T-helper 17 cell (primary cell): Measurements from ENCODE around the gene CRELD2. TPM values are rescaled to one million over a fixed set of nuclear protein-coding genes. Genes with fewer than 3 reads are reported as not detected.
A peak's percentile ranks its signal among the peaks of the same experiment; 100 is the strongest.

Source experiments
- ATAC-seq: fragments of 150-1000 bp; cut with Tn5 transposase; 2 replicates; pipeline ENCODE4 v1.10.0; 2021; ENCODE audit warnings: mild to moderate bottlenecking, moderate library complexity
- DNase-seq, 3 donors: peaks; one replicate each; pipeline versions ENCODE4 v3.0.0 to v3.0.0-alpha.2; 2020 to 2021
- H3K9me3 ChIP-seq: one replicate; pipeline ENCODE4 v1.7.0; 2013; ENCODE audit warnings: low read length, mild to moderate bottlenecking; ENCODE audit not compliant: control insufficient read depth, poor library complexity, severe bottlenecking
- H3K27ac Mint-ChIP-seq: one replicate; pipeline ENCODE4 v1.8.0; 2022; ENCODE audit warnings: mild to moderate bottlenecking, moderate library complexity, mixed read lengths
- H3K27me3 Mint-ChIP-seq: one replicate; pipeline ENCODE4 v1.8.0; 2022; ENCODE audit warnings: mixed read lengths
- H3K36me3 Mint-ChIP-seq: one replicate; pipeline ENCODE4 v1.8.0; 2022; ENCODE audit warnings: low read depth, mixed read lengths
- H3K4me1 Mint-ChIP-seq: one replicate; pipeline ENCODE4 v1.8.0; 2022; ENCODE audit warnings: mild to moderate bottlenecking, mixed read lengths
- H3K4me3 Mint-ChIP-seq: one replicate; pipeline ENCODE4 v1.8.0; 2022; ENCODE audit warnings: mild to moderate bottlenecking, moderate library complexity, mixed read lengths
- total RNA-seq, 4 donors: library from RNA in 2 of 4; stranded (reverse) in 2 of 4; gene quantifications; one replicate each; pipeline ENCODE4 v1.2.3 and lab custom pipeline; 2022 to 2026

CRELD2 gene
- total RNA-seq, 2 donors from 2014 or later = 28.1 to 36.7 TPM

DNA sequence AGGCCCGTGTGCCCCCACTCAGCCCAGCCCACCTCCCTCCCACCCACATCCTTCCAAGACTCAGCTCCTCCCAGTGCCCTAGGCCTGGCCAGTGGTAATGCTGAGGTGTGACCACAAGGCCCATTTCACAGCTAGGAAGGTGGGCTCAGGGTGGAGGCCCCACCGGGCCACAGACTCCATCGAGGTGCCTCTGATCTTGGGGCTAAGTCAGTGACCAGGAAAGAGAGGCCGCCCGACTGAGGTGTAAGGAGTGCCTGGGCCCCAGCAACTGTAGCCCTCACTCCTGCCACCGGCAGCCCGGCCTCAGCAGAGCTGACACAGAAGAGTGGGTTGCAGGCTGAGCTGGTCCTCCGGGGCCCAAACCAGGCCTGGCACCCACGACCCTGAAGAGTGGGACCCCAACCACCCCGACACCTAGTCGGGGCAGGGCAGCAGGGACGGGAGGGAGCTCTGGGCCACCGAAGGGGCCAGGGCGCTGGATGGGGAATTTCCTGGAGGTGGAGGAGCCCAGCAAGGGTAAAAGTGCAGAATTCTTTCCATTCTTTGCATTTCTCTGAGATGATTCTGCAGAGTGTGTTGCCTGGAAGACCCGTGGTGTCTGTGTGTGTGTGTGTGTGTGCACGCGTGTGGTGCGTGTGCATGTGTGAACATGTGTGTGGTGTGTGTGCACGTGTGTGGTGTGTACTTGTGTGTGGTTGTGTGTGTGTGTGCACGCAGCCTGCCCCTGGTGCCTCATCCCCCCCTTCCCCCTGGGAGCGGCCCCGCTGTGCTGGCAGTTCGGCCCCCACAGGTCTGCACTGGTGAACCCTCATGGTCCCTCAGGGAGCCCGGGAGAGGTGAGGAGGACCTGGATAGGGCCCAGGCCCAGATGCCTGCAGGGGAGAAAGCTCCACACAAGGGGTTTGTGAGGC lies 33.8 kb downstream of the CRELD2 start:
- DNase-seq = no peak
- Mint-ChIP-seq H3K27ac (no peak overlapping the region), H3K27me3 (no peaks in the 10 kb centered on the region), H3K4me3 (no peak overlapping the region), H3K36me3 (no peaks in the 10 kb centered on the region), H3K4me1 (no peaks in the 10 kb centered on the region)
- no peaks in the 10 kb centered on the region for H3K9me3 ChIP-seq
- ATAC-seq = no peak

DNA sequence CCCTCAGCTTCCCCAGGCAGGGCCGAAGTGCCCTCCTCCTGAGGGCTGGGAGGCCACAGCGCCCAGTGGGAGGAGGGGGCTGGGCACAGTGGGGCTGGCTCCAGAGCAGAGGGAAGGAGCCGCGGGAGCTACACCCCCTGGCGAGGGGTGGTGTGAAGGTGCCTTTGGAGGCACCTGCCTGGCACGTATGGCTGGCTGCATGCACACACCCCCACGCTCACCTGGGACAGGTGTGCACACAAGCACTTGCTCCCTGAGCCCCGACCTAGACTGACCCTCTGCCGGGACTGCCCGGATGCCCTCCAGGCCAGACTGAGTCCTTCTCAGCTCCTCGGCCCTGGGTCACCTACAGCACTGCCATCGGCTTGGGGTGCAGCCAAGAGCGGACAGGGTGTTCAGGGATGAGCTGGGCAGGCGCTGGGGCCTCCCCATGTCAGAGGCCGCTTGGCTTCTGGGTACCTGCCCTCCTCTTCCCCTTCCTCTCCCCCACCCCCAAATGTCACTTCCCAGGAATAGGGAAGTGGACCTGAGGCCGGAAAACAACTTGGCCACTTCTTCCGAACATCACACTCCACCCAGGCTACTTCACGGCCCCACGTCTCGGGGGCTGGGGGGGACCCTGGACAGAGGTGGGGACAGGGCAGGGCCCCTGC lies 34.7 kb downstream of the CRELD2 start:
- H3K27ac Mint-ChIP-seq = no peak overlapping the region
- no peaks in the 10 kb centered on the region for H3K36me3 Mint-ChIP-seq
- H3K4me3 Mint-ChIP-seq = no peak overlapping the region
- no peaks in the 10 kb centered on the region for H3K9me3 ChIP-seq
- no peak for DNase-seq
- H3K4me1 Mint-ChIP-seq = no peaks in the 10 kb centered on the region
- no peaks in the 10 kb centered on the region for H3K27me3 Mint-ChIP-seq
- no peak for ATAC-seq

DNA sequence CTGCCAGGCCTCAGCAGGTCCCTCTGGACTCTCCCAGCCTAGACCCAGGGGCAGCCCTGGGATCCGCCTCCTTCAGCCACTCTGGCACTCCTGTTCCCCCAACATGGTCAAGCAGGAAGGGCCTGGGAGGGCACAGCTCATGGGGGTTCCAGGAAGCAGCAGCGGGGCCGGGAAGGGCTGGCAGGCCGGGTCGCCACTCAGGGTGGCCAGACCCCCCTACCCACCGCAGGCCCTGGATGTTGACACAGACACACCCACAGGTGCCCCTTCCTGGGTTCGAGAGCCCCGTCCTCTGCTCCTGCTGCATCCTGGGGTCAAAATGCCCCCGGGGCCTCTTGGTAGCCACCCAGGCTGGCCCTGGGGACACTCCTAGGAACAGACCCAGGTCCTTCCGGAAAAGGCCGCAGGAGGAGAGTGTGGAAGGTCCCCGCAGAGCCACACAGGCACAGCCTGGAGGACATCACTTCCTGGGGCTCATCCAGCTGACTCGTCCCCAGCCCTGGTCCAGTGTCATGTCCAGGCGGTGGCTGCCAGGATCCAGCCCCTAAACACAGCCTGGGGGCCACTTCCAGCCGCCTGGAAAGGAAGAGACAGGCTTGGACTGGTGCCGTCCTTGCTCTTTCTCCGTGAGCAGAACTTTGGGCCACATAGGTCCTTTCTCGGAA lies 35.4 kb downstream of the CRELD2 start:
- Mint-ChIP-seq H3K4me3 (no peak overlapping the region), H3K36me3 (no peaks in the 10 kb centered on the region), H3K27me3 (no peaks in the 10 kb centered on the region), H3K4me1 (peaks cover under 1% of the 10 kb centered on the region), H3K27ac (no peak overlapping the region)
- H3K9me3 ChIP-seq = no peaks in the 10 kb centered on the region
- ATAC-seq (no peak), DNase-seq (no peak)

DNA sequence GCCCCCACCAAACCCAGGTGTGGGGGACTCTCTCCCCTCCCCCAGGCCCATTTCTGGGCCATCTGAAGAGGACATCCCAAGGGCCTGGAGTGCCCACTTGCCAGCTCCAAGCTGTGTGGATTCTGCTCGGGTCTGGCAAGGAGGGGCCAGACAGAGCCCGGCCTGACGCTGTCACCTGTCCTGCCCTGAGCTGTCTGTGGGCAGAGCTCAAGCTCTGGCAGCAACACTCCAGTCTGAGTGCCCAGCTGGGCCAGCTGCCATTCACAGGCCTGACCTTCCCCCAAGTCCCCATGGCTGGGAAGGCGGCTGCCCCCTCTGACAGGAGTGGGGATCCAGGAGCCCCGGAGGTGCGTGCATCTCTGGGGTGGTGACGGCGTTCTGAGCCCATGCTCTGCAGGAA lies 35.9 kb downstream of the CRELD2 start:
- Mint-ChIP-seq H3K4me3 (no peak overlapping the region), H3K4me1 (peaks cover 5% of the 10 kb centered on the region), H3K27me3 (no peaks in the 10 kb centered on the region), H3K27ac (no peak overlapping the region), H3K36me3 (no peaks in the 10 kb centered on the region)
- no peaks in the 10 kb centered on the region for H3K9me3 ChIP-seq
- DNase-seq (no peak), ATAC-seq (no peak)

DNA sequence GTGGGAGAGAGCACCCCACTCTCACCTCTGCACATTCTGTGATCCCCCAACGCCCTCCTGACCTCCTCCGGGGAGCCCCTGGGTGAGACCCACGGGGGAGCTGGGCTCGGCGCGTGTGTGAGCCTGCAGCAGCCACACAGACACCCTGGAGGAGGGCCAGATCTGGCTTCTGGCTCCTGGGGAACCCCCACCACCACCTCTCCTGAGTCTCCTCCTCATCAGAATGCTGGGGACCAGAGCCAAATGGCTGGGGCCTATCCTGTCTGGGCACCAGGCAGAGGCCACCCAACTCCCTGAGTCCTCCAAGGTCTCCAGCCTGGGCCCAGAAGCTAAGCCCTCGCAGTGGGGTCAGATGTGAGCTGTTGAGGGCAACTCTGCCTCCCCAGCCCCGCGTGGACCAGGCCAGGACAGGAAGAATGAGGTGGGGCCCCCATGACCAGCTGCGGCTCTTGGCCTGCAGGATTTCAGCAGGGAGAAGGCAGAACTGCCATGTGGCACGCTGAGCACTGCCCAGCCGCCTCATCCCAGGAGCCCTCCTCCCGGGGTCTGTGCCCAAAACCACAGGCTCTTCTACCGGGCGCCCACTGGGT lies 36.7 kb downstream of the CRELD2 start:
- H3K4me3 Mint-ChIP-seq = no peak overlapping the region
- ATAC-seq = no peak
- no peaks in the 10 kb centered on the region for H3K9me3 ChIP-seq
- H3K27me3 Mint-ChIP-seq = no peaks in the 10 kb centered on the region
- H3K27ac Mint-ChIP-seq = no peak overlapping the region
- H3K4me1 Mint-ChIP-seq = peaks cover 8% of the 10 kb centered on the region
- no peak for DNase-seq
- no peaks in the 10 kb centered on the region for H3K36me3 Mint-ChIP-seq

DNA sequence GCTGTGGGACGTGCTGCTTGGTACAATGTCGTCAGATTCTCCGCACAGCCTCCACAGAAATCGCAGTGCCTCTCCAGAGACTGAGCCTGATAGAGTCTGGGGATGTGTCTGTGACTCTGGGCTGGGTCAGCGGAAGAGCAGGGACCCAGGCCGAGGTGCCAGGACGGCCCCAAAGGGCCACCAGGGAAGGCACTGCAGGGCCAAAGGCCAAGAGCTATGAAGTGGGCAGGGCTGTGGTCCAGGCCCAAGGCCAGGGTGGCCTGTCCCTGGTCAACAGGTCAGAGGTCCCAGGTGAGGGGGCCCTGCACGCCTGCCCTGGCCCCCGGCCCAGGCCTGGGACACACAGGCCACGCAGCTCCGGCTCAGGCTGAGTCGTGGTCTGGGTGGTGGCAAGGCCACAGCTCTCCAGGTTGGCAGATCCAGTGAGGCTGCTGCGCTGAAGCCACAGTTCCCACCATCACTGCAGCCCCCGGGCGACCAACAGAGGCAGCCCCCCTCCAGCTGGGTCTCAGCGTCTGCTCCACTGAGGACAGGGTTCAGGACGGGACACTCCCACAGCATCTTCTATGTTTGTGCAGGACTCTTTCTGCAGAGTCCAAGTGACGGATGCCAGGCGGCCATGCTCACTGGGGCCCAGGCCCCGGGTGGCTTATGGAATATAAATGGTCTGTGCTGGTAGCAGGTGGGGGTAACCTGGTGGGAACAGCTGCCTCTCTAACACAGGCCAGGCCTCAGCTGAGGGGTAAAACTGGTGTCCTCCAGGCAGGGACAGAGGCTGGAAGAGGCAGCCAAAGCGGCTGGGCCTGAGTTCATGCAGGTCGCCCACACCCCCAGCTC lies 37.4 kb downstream of the CRELD2 start:
- H3K9me3 ChIP-seq = no peaks in the 10 kb centered on the region
- DNase-seq (no peak), ATAC-seq (no peak)
- Mint-ChIP-seq H3K27me3 (no peaks in the 10 kb centered on the region), H3K27ac (no peak overlapping the region), H3K36me3 (no peaks in the 10 kb centered on the region), H3K4me3 (no peak overlapping the region), H3K4me1 (peaks cover 8% of the 10 kb centered on the region)

DNA sequence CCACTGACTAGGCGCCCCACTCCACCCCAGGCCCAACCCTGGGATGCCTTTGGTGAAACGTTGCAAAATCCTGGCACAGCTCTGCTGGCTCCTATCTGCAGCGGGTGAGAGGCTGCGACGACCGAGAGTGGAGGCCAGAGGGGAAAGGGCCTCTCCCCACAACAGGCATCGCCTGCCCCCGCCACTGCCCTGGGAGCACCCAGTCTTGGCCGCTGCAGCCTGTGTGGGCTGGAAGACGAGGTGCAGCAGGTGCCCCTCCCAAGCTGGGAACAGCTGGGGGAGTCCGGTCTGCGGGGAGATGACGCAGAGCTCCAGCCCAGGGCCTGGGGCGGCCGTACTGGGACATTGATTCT lies 38.0 kb downstream of the CRELD2 start:
- no peak for DNase-seq
- Mint-ChIP-seq H3K27me3 (no peaks in the 10 kb centered on the region), H3K4me3 (no peak overlapping the region), H3K36me3 (no peaks in the 10 kb centered on the region), H3K27ac (no peak overlapping the region), H3K4me1 (peaks cover 8% of the 10 kb centered on the region)
- no peak for ATAC-seq
- no peaks in the 10 kb centered on the region for H3K9me3 ChIP-seq

DNA sequence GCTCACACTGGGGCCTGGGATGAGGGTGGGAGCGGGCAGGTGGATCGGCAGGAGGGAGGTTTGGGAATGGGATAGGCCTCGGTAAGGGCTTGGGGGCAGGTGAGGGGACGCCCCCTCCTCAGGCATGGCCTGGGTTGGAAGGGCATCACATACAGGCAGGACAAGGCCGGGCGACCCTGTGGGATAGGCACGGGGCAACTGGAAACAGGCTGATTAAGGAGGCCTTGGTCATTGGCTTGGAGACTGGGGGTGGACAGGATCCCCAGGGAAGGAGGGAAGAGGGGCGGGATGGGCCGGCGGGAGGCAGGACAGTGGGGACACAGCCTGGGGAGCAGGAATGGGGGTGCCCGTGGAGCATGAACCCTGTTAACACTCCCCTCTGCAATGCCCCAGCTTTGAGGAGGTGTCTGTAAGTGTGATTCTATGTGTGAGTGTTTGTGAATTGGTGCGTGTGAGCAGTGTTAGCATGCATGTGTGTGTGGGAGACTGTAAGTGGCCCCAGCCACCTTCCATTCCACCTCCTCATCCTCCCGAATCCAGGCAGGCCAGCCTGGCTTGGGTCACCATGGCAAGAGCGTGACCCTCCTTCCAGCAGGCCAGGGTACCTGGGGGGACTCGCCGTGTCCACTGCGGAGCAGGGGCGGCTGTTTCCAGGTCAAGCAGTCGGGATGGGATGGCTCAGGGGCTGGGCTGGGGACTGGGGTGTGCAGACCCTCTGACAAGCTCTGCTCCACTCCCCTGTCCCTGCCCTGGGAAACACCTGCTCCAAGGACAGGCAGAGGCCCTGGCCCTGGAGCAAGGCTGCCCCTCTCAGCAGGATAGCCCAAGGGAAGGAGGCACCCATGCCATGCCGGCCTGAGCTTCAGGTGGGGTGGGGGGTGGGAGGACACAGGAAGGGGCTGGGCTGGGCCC lies 38.7 kb downstream of the CRELD2 start:
- DNase-seq (no peak), ATAC-seq (no peak)
- Mint-ChIP-seq H3K27ac (no peak overlapping the region), H3K4me1 (peaks cover 14% of the 10 kb centered on the region), H3K36me3 (no peaks in the 10 kb centered on the region), H3K4me3 (no peak overlapping the region), H3K27me3 (no peaks in the 10 kb centered on the region)
- H3K9me3 ChIP-seq = no peaks in the 10 kb centered on the region

DNA sequence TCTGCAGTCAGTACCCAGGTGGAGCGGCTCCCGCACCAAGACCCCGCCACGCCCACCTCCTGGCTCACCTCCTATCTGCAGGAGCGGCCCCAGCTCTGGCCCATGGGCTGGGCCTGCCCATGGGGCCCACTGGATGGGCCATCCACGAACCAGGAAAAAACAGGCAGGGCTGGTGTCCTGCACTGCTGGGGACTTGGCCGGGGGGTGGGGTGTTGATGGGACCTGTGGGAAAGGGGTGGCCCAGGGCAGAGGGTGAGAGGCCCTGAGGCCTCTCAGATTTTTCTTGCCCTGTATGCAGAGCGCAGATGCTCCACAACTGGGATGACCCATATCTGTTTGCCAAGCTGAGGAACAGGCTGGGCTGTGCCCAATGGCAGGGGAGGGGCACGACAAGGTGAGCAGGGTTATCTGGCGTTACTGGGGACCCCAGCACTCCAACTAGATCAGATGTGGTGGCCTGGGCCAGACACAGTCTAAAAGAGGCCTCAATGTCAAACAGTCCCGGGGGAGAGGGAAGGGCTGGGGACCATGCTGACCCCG lies 39.5 kb downstream of the CRELD2 start:
- no peak for DNase-seq
- peak overlapping the region; percentile 21 for H3K27ac Mint-ChIP-seq
- H3K9me3 ChIP-seq = no peaks in the 10 kb centered on the region
- H3K27me3 Mint-ChIP-seq = no peaks in the 10 kb centered on the region
- peaks cover 14% of the 10 kb centered on the region for H3K4me1 Mint-ChIP-seq
- H3K4me3 Mint-ChIP-seq = no peak overlapping the region
- ATAC-seq = no peak
- H3K36me3 Mint-ChIP-seq = no peaks in the 10 kb centered on the region

DNA sequence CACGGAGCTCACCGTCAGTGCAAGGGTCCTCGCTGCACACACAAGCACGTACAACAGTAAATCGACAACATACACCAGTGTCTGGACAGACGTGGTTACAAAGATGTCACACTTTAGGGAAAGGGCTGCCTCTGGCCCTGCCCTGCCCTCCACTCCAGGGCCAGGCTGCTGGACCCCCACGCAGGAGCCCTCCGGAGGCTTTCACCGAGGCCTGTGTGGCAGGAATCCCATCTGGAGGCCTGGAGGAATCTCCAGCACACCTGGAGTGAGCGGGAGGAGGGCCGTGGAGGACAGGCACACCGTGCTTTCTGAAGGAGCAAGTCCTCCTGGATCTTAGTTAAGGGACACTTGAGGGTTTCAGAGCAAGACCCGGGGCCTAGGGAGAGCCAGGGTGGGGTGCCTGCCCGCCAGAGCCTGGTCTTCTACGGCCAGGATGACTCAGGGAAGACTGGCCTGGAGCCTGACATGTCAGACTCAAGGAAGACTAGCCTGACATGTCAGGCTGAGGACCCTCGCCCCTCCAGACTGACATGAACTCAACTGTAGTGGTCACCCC lies 40.0 kb downstream of the CRELD2 start:
- Mint-ChIP-seq H3K36me3 (no peaks in the 10 kb centered on the region), H3K4me3 (peak overlapping the region; percentile 83), H3K4me1 (peaks cover 16% of the 10 kb centered on the region), H3K27ac (peak overlapping the region; percentile 69), H3K27me3 (no peaks in the 10 kb centered on the region)
- no peak for ATAC-seq
- H3K9me3 ChIP-seq = no peaks in the 10 kb centered on the region
- no peak for DNase-seq

DNA sequence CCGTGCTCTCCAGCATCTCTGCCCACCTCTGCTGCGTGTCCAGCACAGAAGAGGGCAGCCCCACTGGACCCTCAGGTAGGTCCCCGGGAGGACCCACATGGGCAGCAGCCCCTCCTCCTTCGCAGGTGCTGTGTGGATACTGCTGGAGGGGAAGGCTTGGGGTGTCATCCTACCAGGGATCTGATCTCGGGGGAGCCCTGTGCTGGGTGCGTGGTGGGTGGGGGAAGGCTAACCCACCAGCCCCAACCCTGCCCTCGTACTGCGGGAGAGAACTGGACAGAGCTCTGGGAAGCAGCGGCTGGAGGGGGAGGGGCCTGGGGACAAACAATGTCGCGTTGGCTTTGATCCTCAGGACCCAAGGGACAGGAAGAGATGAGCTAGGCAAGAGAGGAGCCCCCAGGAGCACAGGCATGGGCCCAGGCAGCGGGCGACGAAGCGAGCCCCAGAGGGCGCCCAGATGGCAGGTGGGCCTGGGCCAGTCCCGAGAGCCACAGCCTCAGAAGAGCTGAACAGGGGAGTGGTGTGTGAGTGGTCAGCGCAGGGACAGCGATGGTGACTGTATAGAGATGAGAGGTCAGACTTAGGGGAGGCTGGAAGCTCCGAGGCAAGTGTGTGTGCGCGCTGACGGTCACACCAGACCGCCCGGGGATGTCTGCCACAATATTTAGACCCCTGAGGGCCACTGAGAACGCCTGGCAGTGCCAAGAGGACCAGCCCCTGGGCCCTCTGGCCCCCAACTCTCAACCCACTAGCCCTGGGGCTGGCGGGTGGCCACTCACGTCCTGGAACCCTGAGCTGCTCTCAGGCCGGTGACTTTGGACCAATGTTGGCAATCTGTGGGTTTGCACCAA lies 40.7 kb downstream of the CRELD2 start:
- ATAC-seq (no peak), DNase-seq (no peak)
- no peaks in the 10 kb centered on the region for H3K36me3 Mint-ChIP-seq
- peak overlapping the region; percentile 69 for H3K27ac Mint-ChIP-seq
- H3K4me1 Mint-ChIP-seq = peaks cover 20% of the 10 kb centered on the region
- H3K27me3 Mint-ChIP-seq = no peaks in the 10 kb centered on the region
- no peaks in the 10 kb centered on the region for H3K9me3 ChIP-seq
- H3K4me3 Mint-ChIP-seq = peak overlapping the region; percentile 83
